NT2/D1 (cell line): Measurements from ENCODE around the gene IFI27L1.

Experiments
- SUZ12 ChIP-seq: IDR thresholded peaks from 2 replicates; pipeline ENCODE4 v1.6.1; 2011; ENCODE audit not compliant: insufficient read length, insufficient read depth; ENCODE audit errors: extremely low read depth
- YY1 ChIP-seq: IDR thresholded peaks from 2 replicates; pipeline ENCODE4 v1.6.1; 2011; ENCODE audit not compliant: insufficient read length, insufficient read depth
- ZNF274 ChIP-seq: IDR thresholded peaks from 2 replicates; pipeline ENCODE4 v1.6.1; 2011; ENCODE audit warnings: mild to moderate bottlenecking, low read depth, low read length

DNA sequence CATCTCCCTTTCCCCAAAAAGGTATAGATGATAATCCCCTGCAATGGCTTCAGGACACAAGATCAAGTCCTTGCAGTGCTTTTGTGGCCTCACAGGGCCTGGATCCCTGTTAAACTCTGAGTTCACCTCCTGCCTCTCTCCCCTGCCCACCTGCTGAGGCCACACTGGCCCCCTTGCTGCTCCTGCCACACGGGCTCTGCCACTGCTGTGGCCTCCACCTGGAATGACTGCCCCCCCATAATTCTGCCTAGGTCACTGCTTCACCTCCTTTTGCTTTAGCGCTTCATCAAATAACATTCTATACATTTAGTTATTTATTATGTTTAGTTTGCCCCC is 28.8 kb downstream of the IFI27L1 start:
- TF ChIP-seq ZNF274 = no peak
- TF ChIP-seq YY1 = no peak
- TF ChIP-seq SUZ12 = no peak
